Colon (tissue), 2 donors: Measurements from ENCODE around the gene ATP11C.
"Not testable (repeated sequence)": the region's sequence is repeated elsewhere in the genome, so short reads cannot be mapped to it uniquely, and the experiment has no call there.

Experiments
- FAIRE-seq: peaks from 2 replicates; lab custom pipeline; 2012; peaks lifted over from hg19 to GRCh38; lab: Jason Lieb, UNC
- donor health status: control.
- donor health status: control.

The ATP11C gene

DNA sequence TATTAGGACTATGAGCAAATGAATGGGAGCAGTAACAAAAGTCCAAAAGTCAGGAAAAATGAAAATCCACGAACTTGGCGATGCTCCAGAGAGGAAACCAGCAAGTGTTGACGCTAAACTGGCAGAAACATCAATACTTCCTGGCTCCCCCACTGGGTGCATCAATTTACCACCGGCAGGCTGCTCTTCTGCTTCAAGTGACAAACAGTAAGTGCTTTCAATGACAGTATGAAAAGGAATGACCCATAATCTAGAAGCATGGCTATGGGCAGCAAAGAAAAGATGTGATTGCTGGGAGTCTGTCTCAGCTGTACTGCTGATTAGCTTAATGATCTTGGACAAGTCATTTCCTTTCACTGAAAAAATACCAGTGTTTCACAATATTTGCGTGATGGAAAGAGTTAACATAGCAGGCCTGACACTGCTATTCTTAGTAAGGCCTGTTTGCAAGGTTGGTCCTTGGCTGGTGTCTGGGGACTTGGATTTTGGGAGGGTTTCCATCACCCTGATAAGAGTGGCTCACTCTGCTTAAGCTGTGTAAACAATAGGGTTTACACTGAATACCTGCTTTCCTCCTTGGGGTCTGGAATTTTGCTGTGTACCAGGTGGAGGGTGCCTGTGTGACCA lies 8.7 kb downstream of the ATP11C start:
- FAIRE-seq: no peak

DNA sequence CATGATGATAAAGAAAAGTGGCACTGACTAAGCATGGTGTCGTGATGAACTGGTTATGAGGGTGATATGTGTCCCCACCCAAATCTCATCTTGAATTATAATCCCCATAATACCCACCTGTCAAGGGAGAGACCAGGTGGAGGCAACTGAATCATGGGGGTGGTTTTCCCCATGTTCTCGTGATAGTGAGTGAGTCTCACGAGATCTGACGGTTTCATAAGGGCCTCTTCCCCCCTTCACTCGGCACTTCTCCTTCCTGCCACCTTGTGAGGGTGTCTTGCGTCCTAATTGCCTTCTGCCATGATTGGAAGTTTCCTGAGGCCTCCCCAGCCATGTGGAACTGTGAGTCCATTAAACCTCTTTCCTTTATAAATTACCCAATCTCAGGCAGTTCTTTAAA lies 11.7 kb downstream of the ATP11C start:
- FAIRE-seq: not testable (repeated sequence)

DNA sequence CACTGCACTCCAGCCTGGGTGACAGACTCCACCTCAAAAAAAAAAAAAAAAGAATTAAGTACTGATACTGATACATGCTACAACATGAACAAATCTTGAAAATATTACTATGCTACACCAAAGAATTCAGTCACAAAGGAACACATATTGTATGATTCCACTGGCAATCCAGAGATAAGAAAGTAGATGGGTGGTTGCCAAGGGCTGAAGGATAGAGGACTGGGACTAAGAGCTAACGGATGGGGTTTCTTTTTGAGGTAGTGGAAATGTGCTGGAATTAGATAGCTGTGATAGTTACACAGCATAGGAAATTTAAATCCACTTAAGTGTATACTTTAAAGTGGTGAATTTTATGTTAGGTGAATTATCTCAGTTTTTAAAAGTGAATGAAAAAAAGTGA lies 12.5 kb downstream of the ATP11C start:
- FAIRE-seq: no peak

DNA sequence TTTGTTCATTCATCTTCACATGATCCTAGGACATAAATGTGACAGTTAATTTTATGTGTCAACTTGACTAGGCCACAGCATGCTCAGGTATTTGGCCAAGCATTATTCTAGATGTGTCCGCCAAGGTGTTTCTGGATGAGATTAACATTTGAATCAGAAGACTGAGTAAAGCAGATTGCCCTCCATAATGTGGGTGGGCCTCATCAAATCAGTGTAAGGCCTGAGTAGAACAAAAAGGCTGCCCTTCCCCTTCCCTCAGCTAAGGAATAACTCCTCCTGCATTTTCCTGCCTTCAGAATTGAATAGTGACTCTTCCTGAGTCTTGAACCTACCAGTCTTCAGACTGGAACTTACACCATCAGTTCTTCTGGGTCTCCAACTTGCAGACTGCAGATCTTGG lies 18.4 kb downstream of the ATP11C start:
- FAIRE-seq: no peak

DNA sequence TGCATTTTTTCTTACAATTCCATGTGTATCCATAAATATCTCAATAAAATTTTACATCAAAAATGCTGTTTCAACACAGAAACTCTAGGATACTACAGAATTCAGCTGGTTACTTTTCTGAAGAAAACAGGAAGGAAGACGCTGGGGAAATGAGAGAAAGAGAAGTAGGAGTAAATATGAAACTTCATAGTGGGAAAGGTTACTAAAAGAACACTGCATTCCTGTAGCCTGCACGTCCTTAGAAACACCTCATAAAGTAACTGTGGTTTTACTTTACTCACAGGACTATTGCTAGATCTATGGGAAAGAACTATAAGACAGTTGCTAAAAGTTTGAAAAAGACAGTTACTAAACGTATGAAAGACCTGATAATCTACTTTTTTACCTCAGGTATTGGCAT lies 23.1 kb downstream of the ATP11C start:
- FAIRE-seq: no peak

DNA sequence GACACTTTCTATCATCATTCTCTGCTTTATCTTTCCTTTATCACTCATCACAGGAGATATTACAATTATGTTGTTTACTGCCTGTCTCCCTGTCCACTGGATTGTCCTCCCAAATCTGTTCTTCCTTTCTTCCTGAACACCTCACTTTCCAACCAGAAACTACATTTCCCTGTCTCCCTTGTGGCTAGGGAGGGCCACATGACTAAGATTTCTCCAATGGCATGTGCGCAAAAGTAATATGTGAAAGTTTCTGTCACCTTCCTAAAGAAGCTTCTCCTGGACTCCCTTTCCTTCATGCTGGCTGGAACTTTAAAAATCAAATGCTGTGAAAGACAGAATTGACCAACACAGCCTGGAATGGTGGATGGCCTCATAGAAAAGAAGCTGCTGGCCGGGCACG lies 25.8 kb downstream of the ATP11C start:
- no peak for FAIRE-seq

DNA sequence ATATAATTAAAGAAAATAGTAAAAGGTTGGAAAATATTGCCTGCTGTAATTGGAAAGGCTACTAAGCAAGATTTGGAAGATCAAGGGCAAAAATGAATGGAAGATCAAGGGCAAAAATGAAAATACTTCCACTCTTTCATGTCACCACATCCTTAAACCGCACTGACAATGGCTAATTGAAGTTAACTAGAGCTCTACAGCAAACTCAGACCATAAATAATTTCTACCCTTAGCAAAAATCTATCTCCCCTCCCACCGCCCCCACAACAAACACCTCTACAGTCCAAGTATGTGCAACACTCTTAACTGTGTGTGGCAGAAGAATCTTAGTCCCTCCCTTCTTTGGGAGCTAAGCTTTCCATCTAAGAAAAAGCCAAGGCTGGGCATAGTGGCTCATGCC lies 27.1 kb downstream of the ATP11C start:
- no peak for FAIRE-seq

DNA sequence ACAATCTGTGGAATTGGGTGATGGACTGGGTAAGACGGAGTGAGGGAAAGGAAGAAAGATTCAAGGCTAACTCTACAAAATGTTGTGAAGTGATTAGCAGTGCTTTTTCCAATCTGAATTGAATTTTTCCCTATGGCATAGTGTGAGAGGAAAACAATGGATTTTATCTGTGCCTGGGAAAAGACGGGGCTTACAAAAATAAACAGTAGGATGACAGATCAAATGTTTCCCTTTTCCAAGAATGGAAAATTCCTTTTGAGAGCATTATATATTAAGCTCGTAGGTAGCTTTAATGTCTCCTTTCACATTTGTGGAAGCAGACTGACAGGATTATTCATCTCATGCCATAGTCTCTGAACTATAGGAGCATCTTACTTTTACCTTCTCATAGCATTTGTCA lies 27.8 kb downstream of the ATP11C start:
- no peak for FAIRE-seq

DNA sequence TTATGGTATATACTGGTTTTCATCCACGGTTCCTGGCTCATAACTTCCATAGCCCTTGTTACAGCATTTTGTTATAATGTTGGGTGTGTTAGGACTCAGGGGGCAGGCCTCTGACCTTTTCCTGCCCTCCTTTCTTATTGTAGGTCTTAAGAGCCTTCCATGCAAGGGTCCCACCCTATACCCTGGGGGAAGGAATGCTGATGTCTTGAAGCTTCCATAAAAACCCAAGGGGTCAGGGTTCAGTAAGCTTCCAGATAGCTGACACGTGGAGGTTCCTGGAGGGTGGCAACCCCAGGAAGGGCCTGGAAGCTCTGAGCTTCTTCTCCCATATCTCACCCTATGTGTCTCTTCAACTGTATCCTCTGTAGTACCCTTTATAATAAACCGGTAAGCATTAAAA lies 29.6 kb downstream of the ATP11C start:
- no peak for FAIRE-seq

DNA sequence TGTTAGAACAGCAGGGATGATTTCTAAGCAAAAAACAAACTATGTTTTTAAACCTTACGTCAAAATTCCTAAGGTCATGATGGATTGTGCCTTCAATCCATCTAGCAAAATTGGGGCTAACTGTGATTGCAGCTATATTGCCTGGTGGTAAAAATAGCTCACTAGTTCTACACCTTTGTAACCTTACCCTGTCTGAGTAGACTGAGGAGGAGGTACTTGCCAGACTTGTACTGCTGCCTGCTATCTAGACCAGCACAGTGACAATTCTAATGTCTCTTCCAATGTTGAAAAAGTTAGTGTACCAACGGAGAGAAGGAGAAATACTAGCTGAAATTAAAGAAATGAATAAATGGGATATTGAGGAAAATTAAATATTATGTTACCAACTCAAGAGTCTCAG lies 30.3 kb downstream of the ATP11C start:
- FAIRE-seq: no peak

DNA sequence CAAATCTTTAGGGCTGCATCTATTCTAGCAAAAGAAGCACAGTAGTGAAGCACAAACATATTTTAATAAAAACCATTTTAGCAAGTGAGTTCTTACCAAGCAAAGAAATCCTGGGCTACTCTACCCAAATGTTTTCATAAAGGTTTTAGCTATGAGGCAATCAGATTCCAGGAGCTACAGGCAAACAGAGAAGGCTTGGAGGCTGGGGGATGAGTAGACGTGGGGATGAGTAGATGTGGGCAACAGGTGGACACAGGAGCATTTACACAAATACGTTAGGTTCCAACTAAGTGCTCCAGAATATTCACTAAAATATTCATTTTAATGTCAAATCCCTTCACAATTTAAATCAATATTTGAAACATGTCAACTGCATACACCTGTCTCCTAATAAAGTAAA lies 34.5 kb downstream of the ATP11C start:
- no peak for FAIRE-seq

DNA sequence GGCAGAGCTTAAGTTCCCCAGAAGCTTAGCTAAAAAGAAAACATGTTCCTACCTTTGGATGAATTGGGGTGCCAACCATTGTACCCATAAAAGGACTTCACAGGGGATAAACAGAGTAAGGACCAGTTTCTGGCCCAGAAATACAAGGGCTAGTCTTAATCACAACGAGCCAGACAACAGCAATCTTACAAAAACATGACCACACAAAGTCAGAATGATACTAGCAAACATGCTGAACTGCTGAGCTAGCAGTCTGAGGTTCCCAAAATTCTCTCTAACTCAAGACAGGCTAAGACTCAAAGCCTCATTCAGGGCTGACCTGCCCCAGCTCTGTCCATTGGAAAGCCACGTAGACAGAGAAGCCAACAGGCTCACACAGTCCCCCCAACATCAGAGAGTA lies 40.3 kb downstream of the ATP11C start:
- FAIRE-seq: no peak

DNA sequence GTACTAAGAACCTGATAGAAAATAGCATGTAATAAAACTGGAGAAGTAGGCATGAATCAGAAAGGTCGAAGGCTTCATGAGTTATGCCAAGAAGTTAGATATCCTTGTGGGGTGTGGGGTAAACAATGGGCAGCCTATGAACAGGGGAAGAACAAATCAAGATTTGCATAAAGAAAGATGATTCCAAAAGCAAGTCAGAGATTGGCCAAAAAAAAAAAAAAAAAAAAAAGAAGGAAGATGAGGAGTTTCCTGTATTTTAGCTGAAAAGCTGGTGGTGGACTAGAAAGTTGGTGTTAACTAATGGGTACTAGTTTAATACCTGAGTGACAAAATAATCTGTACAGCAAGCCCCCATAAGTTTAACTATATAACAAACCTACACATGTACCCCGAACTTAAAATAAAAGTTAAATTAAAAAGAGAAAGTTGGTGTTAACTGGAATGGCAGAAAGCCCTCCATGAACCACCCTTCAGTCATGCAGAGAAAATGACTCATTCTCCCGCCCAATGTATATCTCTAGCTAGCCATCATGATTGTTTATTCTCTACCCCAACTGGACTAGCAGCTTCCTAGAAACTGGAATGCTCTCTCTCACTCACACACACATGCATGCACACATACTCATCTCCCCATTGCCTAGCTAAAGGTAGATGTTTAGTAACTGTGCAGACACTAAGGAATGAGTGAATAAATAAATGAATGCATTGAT lies 41.7 kb downstream of the ATP11C start:
- FAIRE-seq: no peak

DNA sequence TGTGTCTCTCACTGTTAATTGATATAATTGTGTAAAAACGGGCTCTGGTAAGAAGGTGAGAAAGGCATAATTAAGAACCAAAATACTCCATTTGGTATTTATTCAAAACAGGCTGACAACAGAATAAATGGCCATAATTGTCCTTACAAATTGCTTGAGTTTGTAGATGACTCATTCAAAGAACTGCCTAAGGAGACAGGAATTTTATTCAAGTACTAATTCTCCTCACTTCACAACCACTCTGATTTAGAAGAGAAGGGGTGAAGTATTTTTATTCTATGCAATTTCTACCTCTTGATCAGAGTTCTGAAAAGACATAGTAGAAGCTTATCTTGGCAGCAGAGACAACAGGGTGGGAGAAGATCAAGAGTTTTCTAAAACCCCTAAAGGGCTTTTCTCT lies 43.1 kb downstream of the ATP11C start:
- FAIRE-seq: no peak

DNA sequence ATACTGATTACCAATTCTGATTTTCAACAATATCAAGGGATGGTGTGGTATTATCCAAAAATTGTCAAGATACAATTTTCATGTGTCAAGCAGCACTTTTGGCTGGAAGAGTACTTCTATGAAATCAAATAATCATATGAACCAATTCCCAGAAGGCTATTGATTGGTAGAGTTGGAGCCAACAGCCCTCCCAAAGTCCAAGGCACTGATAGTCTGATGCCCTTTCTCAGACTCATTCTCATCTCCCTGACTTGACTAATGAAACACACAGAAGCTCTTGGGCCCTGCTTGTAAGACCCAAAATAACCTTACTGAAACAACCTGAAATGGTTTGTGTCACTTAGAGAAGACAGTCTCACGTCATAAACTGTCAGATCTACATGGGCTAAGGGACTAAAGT lies 48.9 kb downstream of the ATP11C start:
- FAIRE-seq: no peak

DNA sequence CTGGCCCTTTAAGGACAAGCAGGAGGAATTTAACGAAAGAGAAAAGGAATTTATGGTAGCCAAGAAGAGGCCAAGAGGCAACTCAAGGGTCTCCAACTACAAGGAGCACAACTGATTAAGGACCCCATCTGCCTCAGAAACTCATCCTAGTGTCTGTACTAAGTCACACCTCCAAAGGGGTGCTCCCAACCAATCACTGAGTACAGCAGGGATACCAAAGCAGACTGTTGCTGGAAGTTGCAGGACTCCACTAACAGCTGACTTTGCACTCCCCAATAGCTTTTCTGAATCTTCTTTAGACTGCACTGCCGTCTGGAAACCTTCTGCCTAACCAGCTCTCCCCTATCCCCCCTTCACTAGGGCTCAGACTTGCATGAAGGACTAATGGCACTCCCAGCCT lies 50.6 kb downstream of the ATP11C start:
- no peak for FAIRE-seq

DNA sequence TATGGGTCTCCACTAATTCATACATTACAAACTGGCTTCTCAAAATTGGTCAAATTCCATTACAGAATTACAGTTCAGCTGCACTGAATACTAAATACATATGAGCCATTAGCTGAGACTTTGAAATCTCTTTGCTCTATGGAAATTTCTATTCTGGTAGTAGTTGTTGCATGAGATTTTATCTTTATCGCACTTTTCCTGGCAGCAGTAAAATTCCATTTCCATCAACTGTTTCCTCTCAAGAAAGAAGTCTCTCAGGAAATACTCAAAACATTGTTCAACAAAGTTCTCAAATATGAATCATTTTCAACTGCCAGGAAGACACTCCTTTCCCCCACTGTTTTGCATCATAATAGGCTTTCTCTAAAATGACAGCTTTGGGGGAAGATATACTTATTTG lies 51.3 kb downstream of the ATP11C start:
- no peak for FAIRE-seq

DNA sequence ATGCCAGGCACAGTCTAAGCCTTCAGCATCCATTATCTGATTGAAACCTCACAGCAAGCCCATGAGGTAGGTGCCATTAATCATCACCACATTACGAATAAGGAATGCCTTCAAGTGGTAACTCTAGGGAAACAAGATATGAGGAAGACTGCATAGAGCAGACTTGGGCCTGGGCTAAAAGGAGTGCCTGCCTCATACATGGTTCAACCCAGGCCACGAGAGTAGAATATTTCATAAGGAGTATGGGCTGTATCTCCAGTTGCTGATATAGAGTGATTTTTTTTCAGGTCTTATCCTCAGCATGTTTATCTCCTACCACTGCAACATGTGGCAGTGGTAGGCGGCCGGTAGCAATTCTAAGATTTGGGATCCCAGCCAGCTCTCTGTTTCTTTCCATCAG lies 51.7 kb downstream of the ATP11C start:
- no peak for FAIRE-seq

DNA sequence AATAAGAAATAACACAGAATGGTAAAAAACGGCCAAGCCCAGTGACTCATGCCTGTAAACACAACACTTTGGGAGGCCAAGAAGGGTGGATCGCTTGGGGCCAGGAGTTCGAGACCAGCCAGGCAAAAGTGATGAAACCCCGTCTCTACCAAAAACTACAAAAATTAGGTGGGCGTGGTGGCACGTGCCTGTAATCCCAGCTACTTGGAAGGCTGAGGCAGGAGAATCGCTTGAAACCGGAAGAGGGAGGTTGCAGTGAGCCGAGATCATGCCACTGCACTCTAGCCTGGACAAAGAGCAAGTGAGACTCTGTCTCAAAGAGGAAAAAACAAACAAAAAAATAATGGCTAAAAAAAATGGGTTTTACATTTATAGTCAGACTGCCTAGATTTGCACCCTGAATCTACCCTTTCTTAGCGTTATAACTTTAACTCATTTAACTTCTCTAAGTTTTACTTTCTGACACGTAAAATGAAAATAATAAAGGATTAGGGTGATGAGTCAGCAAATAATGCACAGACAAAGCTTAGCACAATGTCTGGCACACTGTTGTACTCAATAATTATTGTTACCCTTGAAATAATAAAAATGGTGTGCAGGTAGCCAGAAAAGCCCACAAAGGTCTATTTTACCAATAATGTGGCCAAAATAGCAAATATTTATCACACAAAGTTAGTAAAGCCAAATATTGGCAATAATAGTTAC lies 55.0 kb downstream of the ATP11C start:
- FAIRE-seq: no peak

DNA sequence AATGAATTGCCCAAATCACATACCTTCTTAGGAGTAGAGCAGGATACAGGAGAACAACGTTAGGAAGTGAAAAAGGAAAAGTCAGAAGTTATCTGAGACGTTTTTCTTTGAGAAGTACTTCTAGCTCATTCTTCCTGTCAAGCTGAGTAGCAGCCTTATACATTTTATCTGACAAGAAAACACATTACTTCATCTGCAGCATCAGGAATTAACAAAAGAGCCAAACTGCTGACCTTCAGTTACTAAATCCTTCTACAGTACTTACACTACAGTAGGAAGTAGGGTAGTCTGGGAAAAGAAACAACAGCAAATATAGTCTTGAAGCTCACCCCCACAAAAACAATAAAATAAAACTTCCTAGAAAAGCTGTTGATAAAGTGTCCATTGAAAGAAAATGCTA lies 57.0 kb downstream of the ATP11C start:
- FAIRE-seq: no peak

DNA sequence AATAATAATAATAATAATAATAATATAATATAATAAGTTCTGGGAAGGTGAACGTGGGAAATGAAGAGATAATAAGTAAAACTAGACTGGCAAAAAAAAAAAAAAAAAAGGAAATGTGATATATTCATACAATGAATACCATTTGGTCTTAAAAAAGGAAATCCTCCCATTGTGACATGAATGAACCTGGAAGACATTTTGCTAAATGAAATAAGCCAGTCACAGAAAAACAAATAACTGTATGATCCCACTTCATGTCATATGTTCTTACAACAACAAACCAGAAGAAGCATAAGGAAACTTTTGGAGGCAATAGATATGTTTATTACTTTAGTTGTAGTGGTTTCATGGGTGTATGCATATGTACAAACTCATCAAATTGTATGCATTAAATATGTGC lies 63.1 kb downstream of the ATP11C start:
- peak; percentile 41 for FAIRE-seq

DNA sequence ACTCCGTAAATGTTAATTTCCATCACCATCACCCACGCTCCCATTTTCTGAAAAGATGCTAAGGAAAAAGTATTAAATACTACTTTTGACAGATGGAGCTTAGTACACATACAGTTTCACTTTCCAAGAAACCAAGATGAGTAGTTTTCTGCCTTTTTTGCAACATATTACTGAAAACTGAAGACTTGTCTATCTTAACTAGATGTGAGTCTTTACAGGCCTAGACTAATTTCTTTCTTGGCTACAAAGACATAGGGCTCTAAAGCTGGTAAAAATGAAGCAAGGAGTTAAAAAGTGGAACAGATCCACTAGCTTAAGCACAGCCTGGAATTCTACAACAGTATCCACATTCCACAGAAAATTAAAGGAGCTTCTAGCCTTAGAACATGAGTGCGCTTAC lies 68.2 kb downstream of the ATP11C start:
- FAIRE-seq: peak; percentile 28

DNA sequence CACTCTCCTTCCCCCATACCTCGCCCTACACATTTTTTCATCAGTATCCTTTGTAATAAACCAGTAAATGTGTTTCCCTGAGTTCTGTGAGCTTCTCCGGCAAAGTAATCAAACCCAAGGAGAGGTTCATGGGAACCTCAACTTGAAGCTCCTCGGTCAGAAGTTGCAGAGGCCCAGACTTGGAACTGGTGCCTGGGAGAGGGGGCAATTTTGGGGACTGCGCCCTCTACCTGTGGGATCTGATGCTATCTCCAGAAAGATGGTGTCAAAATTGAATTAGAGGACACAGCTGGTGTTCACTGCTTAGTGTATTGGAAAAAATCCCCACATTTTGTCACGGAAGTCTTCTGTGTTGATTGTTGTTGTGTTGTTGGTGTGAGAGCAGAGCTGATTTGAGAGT lies 70.6 kb downstream of the ATP11C start:
- FAIRE-seq: no peak

DNA sequence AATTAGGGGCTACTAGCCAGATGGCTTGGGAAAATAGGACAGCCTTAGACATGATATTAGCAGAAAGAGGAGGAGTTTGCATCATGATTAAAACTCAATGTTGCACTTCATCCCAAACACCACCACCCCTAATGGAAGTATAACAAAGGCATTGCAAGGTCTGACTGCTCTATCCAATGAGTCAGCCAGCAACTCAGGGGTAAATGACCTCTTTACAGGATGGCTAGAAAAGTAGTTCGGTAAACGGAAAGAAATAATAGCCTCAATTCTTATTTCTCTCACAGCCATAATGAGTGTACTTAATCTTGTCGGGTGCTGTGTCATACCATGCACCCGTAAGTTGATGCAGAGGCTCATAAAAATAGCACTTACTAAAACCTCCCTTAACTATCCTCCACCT lies 76.0 kb downstream of the ATP11C start:
- not testable (repeated sequence) for FAIRE-seq
